ENCODE data around the gene KLK10. TPM values are rescaled to one million over a fixed set of nuclear protein-coding genes. Genes with fewer than 3 reads are reported as not detected.
"Not testable (repeated sequence)": the region's sequence is repeated elsewhere in the genome, so short reads cannot be mapped to it uniquely, and the experiment has no call there.

KLK10 gene
- total RNA-seq, 1 donor from 2014 or later, result not detected

- Mint-ChIP-seq H3K9me3 (no peaks in the 10 kb centered on the region), H3K36me3 (ENCODE audit: low read depth) (no peaks in the 10 kb centered on the region), H3K4me1 (no peaks in the 10 kb centered on the region), H3K27me3 (peaks cover 32% of the 10 kb centered on the region), H3K27ac (no peak overlapping the region), H3K4me3 (no peak overlapping the region)
- POLR2A ChIA-PET, result interaction anchor here (0.6 kb wide), 1 partner anchor 173 kb away, joined by 7 read pairs; no protein-coding TSS in a partner anchor
- ATAC-seq (ENCODE audit: low read depth) (no peak), DNase-seq (no peak)
- intact Hi-C loops (cut with micrococcal nuclease), result no loop called here
- CTCF ChIA-PET, result no interaction called here
- TF ChIP-seq, protein P1, sequence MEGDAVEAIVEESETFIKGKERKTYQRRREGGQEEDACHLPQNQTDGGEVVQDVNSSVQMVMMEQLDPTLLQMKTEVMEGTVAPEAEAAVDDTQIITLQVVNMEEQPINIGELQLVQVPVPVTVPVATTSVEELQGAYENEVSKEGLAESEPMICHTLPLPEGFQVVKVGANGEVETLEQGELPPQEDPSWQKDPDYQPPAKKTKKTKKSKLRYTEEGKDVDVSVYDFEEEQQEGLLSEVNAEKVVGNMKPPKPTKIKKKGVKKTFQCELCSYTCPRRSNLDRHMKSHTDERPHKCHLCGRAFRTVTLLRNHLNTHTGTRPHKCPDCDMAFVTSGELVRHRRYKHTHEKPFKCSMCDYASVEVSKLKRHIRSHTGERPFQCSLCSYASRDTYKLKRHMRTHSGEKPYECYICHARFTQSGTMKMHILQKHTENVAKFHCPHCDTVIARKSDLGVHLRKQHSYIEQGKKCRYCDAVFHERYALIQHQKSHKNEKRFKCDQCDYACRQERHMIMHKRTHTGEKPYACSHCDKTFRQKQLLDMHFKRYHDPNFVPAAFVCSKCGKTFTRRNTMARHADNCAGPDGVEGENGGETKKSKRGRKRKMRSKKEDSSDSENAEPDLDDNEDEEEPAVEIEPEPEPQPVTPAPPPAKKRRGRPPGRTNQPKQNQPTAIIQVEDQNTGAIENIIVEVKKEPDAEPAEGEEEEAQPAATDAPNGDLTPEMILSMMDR (IDR thresholded peaks at IDR 0.05), result no peak
Measured at GRCh38 chr19:50977626-50978025, 41.9 kb downstream of the KLK10 start.

- H3K9me3 Mint-ChIP-seq, result no peaks in the 10 kb centered on the region
- no peak for ATAC-seq (ENCODE audit: low read depth)
- H3K36me3 Mint-ChIP-seq (ENCODE audit: low read depth), result no peaks in the 10 kb centered on the region
Measured at GRCh38 chr19:50975766-50976165, 43.7 kb downstream of the KLK10 start.

GRCh38 chr19:50974702-50975556 is 44.6 kb downstream of the KLK10 start:
- intact Hi-C loops (cut with micrococcal nuclease), result no loop called here
- POLR2A ChIA-PET, result no interaction called here
- CTCF ChIA-PET, result no interaction called here

More at GRCh38 chr19:50975766-50976165, 43.7 kb downstream of the KLK10 start:
- Mint-ChIP-seq H3K27me3 (peaks cover 30% of the 10 kb centered on the region), H3K4me3 (no peak overlapping the region), H3K4me1 (no peaks in the 10 kb centered on the region), H3K27ac (no peak overlapping the region)
- intact Hi-C loops (cut with micrococcal nuclease), result no loop called here
- ChIA-PET POLR2A (no interaction called here), CTCF (no interaction called here)
- no peak for DNase-seq
- TF ChIP-seq, protein P1 (IDR thresholded peaks at IDR 0.05), result no peak

DNA sequence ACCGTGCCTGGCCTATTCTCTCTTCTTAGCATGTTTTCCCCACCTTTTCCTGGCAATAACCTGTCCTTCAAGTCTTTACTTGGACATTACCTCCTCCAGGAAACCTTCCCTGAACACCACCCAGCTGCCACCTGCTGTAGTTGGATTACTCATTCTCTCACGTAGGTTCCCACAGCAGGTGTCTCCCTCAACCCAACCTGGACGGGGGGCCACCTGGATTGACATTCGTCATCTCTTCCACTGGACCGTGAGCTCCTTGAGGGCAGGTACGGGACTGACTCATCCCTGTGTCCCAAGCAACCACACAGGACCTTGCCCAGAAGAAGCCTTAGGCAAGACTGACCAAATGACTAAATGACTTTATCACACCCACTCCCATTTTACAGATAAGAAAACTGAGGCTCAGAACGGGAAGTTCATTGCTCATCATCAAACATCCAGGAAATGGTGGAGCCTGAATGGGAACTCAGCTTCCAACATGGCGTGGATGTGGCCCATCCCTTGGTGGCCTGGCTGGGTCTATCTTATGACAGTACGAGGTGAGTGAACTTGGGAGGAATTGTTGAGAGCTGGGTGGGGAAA is 46.6 kb downstream of the KLK10 start:
- Mint-ChIP-seq H3K4me3 (no peak overlapping the region), H3K4me1 (no peaks in the 10 kb centered on the region), H3K9me3 (no peaks in the 10 kb centered on the region), H3K36me3 (ENCODE audit: low read depth) (no peaks in the 10 kb centered on the region), H3K27ac (no peak overlapping the region), H3K27me3 (peaks cover 38% of the 10 kb centered on the region)
- DNase-seq (no peak), ATAC-seq (ENCODE audit: low read depth) (no peak)
- TF ChIP-seq, protein P1 (IDR thresholded peaks at IDR 0.05), result no peak
- intact Hi-C loops (cut with micrococcal nuclease), result no loop called here
- POLR2A ChIA-PET, result no interaction called here
- CTCF ChIA-PET, result no interaction called here

More at GRCh38 chr19:50974702-50975556, 44.6 kb downstream of the KLK10 start:
- Mint-ChIP-seq H3K27ac (no peak overlapping the region), H3K27me3 (peaks cover 34% of the 10 kb centered on the region), H3K4me3 (no peak overlapping the region), H3K36me3 (ENCODE audit: low read depth) (no peaks in the 10 kb centered on the region), H3K9me3 (no peaks in the 10 kb centered on the region), H3K4me1 (no peaks in the 10 kb centered on the region)
- TF ChIP-seq, protein P1 (IDR thresholded peaks at IDR 0.05), result no peak
- DNase-seq (no peak), ATAC-seq (ENCODE audit: low read depth) (no peak)

GRCh38 chr19:50969810-50970209 is 49.7 kb downstream of the KLK10 start:
- H3K4me3 Mint-ChIP-seq; DNase-seq; POLR2A ChIA-PET; H3K9me3 Mint-ChIP-seq; ATAC-seq (ENCODE audit: low read depth); H3K27ac Mint-ChIP-seq; H3K4me1 Mint-ChIP-seq; intact Hi-C loops (cut with micrococcal nuclease); CTCF ChIA-PET; H3K36me3 Mint-ChIP-seq (ENCODE audit: low read depth): not testable (repeated sequence)
- H3K27me3 Mint-ChIP-seq, result peaks cover 29% of the 10 kb centered on the region
